Activated T-helper 17 cell treated with anti-CD3 and anti-CD28 coated beads, Interleukin-2, amount 50 U/mL, for 72 hours (primary cell): Measurements from ENCODE around the gene RARB. TPM values are rescaled to one million over a fixed set of nuclear protein-coding genes. Genes with fewer than 3 reads are reported as not detected.

Experiments used
- ATAC-seq: fragments of 150-1000 bp; cut with Tn5 transposase; replicated peaks from 2 replicates; pipeline ENCODE4 v1.10.0; 2021; ENCODE audit warnings: mild to moderate bottlenecking, moderate library complexity
- H3K27ac Mint-ChIP-seq: one replicate; pipeline ENCODE4 v1.8.0; 2022; ENCODE audit warnings: mixed read lengths
- H3K27me3 Mint-ChIP-seq: one replicate; pipeline ENCODE4 v1.8.0; 2022; ENCODE audit warnings: mixed read lengths
- H3K36me3 Mint-ChIP-seq: one replicate; pipeline ENCODE4 v1.8.0; 2022; ENCODE audit warnings: low read depth, mild to moderate bottlenecking, mixed read lengths
- H3K4me1 Mint-ChIP-seq: one replicate; pipeline ENCODE4 v1.8.0; 2022; ENCODE audit warnings: mixed read lengths
- H3K4me3 Mint-ChIP-seq: one replicate; pipeline ENCODE4 v1.8.0; 2022; ENCODE audit warnings: mild to moderate bottlenecking, mixed read lengths
- H3K9me3 Mint-ChIP-seq: one replicate; pipeline ENCODE4 v1.8.0; 2022; ENCODE audit warnings: mixed read lengths
- total RNA-seq, 2 donors: library from RNA; stranded (reverse); gene quantifications; one replicate each; pipeline ENCODE4 v1.2.3, GENCODE V29; 2022

Gene RARB
- total RNA-seq, 2 donors from 2014 or later: not detected

DNA sequence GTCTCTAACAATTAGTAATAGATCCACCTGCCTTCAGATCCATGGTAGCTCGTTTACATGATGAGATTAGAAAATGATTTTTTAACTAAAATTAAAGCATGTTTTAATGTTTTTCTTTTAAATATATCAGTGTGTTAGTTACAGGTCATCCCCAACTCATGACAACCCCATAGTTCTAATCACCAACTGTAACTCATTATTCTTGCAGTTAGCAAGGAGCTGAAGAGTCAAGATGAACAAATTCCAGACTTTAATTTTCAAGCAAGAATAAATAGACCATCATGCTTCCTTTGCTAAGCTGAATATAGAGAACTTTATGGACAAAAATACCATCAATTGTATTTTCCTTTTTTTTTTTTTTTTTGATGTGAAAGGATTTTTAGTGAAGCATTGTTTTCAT is 135.5 kb downstream of the RARB start:
- H3K9me3 Mint-ChIP-seq: no peaks in the 10 kb centered on the region
- no peak for ATAC-seq
- no peaks in the 10 kb centered on the region for H3K27me3 Mint-ChIP-seq

GRCh38 chr3:25564075-25564474 is 136.0 kb downstream of the RARB start:
- no peaks in the 10 kb centered on the region for H3K36me3 Mint-ChIP-seq
- no peaks in the 10 kb centered on the region for H3K27me3 Mint-ChIP-seq
- H3K4me1 Mint-ChIP-seq: no peaks in the 10 kb centered on the region
- no peak overlapping the region for H3K27ac Mint-ChIP-seq
- H3K4me3 Mint-ChIP-seq: no peak overlapping the region
- no peaks in the 10 kb centered on the region for H3K9me3 Mint-ChIP-seq
- ATAC-seq: no peak

More for the DNA sequence above, 135.5 kb downstream of the RARB start:
- Mint-ChIP-seq H3K4me3 (no peak overlapping the region), H3K4me1 (no peaks in the 10 kb centered on the region), H3K27ac (no peak overlapping the region), H3K36me3 (no peaks in the 10 kb centered on the region)

DNA sequence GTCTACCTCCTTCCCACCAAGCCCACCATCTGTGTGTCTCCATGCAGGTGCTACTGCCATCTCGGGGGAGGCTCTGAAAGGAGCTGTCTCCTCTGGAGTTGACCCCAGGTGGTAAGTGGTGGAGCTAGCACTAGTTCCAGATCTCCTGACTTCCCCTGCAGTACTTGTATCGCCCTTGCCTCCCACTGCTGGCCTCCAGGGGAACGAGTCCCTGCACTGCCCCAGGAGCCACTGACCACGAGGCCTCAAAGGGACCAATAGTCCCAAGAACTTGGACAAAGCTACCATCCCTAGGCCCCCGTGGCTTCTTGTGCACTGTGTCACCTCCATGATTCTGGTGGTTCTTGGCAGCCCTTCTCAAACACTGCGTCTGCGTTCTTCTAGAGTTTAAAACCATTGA is 137.7 kb downstream of the RARB start:
- H3K36me3 Mint-ChIP-seq: no peaks in the 10 kb centered on the region
- H3K27ac Mint-ChIP-seq: no peak overlapping the region
- H3K9me3 Mint-ChIP-seq: no peaks in the 10 kb centered on the region
- H3K4me3 Mint-ChIP-seq: no peak overlapping the region
- no peaks in the 10 kb centered on the region for H3K27me3 Mint-ChIP-seq
- ATAC-seq: no peak
- no peaks in the 10 kb centered on the region for H3K4me1 Mint-ChIP-seq

DNA sequence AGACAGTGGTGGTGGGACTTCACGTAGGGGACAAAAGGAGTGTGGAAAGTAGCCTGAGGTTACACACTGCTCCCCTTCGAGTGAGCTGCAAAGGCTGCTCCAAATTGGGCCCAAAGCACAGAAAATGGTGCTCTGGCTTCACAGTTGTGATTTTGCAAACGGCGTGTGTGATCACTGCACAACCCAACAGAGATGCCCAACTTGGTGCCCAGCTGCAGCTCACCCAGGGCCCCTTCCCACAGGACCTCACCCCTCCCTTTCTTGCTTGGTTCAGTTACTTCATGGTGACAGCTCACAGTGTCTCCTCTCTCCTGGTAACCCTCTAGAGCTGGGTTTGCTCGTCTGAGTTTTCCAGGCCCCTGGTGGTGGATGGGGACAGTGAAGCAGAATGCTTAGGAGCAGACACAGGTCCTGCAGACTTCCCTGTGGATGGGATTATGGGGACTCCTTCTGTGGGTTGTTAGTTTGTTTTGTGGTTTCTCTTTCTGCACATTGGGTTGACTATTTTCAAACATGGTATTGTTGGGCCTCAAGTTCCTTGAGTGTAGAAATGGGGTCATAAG is 138.4 kb downstream of the RARB start:
- Mint-ChIP-seq H3K4me1 (no peaks in the 10 kb centered on the region), H3K27ac (no peak overlapping the region), H3K4me3 (no peak overlapping the region), H3K27me3 (no peaks in the 10 kb centered on the region), H3K9me3 (no peaks in the 10 kb centered on the region), H3K36me3 (no peaks in the 10 kb centered on the region)
- no peak for ATAC-seq

GRCh38 chr3:25567388-25567787 is 139.3 kb downstream of the RARB start:
- Mint-ChIP-seq H3K27ac (no peak overlapping the region), H3K9me3 (no peaks in the 10 kb centered on the region), H3K4me3 (no peak overlapping the region), H3K27me3 (no peaks in the 10 kb centered on the region), H3K36me3 (no peaks in the 10 kb centered on the region), H3K4me1 (no peaks in the 10 kb centered on the region)
- no peak for ATAC-seq

- Mint-ChIP-seq H3K27me3 (no peaks in the 10 kb centered on the region), H3K4me3 (no peak overlapping the region), H3K4me1 (no peaks in the 10 kb centered on the region), H3K36me3 (no peaks in the 10 kb centered on the region), H3K9me3 (no peaks in the 10 kb centered on the region), H3K27ac (no peak overlapping the region)
- no peak for ATAC-seq
Measured at GRCh38 chr3:25567806-25568524, 139.9 kb downstream of the RARB start.

DNA sequence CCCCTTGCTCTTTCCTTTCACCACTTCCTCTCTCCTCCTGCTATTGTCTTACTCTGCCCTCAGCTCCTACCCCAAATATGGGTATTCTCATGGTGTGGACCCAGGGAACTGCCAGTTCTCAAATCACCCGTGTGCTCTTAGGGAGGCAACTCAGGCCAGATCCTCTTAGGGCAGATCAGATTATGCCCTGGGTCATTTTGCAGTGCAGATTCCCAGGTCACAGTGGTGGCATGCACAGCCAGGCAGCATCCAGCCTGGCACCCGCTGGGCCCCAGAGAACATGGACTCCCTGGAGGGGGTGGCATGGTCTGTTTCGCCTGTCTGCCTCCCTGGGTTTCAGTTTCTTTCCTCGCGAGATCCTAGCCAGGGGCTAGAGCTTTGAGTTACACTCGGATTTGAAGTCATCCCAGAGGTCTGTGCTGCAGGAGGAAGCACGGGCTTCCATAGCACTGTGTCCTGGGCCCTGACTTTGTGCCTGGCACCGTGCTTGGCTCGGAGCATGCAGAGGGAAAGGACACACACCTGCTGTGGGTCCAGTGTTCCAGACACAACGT is 140.5 kb downstream of the RARB start:
- Mint-ChIP-seq H3K27me3 (no peaks in the 10 kb centered on the region), H3K4me1 (no peaks in the 10 kb centered on the region), H3K27ac (no peak overlapping the region), H3K36me3 (no peaks in the 10 kb centered on the region), H3K9me3 (no peaks in the 10 kb centered on the region), H3K4me3 (no peak overlapping the region)
- ATAC-seq: no peak

- no peaks in the 10 kb centered on the region for H3K9me3 Mint-ChIP-seq
- H3K27ac Mint-ChIP-seq: no peak overlapping the region
- ATAC-seq: no peak
- H3K36me3 Mint-ChIP-seq: no peaks in the 10 kb centered on the region
- H3K27me3 Mint-ChIP-seq: no peaks in the 10 kb centered on the region
- no peak overlapping the region for H3K4me3 Mint-ChIP-seq
- no peaks in the 10 kb centered on the region for H3K4me1 Mint-ChIP-seq
Measured at GRCh38 chr3:25571285-25571684, 143.2 kb downstream of the RARB start.

DNA sequence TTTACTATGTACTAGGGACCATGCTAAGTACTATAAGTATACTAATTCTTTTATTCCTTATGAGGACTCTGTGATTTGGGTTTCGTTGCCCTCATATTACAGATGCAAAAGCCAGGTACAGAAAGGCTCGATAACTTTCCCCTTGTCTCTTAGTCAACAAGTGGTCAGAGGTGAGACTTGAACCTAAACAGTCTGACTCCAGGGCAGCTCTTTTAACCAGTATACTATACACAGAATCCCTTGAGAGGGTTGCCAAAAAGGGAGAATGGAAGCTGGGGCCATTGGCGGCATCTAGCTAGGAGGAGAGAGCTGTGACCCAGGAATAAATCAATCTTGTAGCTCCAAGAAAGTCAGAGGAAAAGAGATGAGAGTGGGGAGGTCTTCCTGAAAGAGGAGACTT is 144.3 kb downstream of the RARB start:
- Mint-ChIP-seq H3K36me3 (no peaks in the 10 kb centered on the region), H3K27ac (no peak overlapping the region)

GRCh38 chr3:25572919-25573385 is 144.9 kb downstream of the RARB start:
- Mint-ChIP-seq H3K9me3 (no peaks in the 10 kb centered on the region), H3K4me1 (no peaks in the 10 kb centered on the region), H3K4me3 (no peak overlapping the region), H3K27ac (no peak overlapping the region), H3K27me3 (peaks cover 4% of the 10 kb centered on the region), H3K36me3 (no peaks in the 10 kb centered on the region)
- no peak for ATAC-seq

More for the DNA sequence above, 144.3 kb downstream of the RARB start:
- no peaks in the 10 kb centered on the region for H3K9me3 Mint-ChIP-seq
- no peak for ATAC-seq
- H3K4me1 Mint-ChIP-seq: no peaks in the 10 kb centered on the region
- peaks cover 3% of the 10 kb centered on the region for H3K27me3 Mint-ChIP-seq
- H3K4me3 Mint-ChIP-seq: no peak overlapping the region

GRCh38 chr3:25573386-25574171 is 145.5 kb downstream of the RARB start:
- H3K27ac Mint-ChIP-seq: no peak overlapping the region
- no peaks in the 10 kb centered on the region for H3K9me3 Mint-ChIP-seq
- ATAC-seq: no peak
- H3K27me3 Mint-ChIP-seq: peaks cover 10% of the 10 kb centered on the region
- H3K36me3 Mint-ChIP-seq: no peaks in the 10 kb centered on the region
- no peaks in the 10 kb centered on the region for H3K4me1 Mint-ChIP-seq
- H3K4me3 Mint-ChIP-seq: no peak overlapping the region

GRCh38 chr3:25574172-25574765 is 146.2 kb downstream of the RARB start:
- ATAC-seq: no peak
- Mint-ChIP-seq H3K4me1 (no peaks in the 10 kb centered on the region), H3K27ac (no peak overlapping the region), H3K9me3 (no peaks in the 10 kb centered on the region), H3K36me3 (no peaks in the 10 kb centered on the region), H3K4me3 (no peak overlapping the region), H3K27me3 (peaks cover 11% of the 10 kb centered on the region)

DNA sequence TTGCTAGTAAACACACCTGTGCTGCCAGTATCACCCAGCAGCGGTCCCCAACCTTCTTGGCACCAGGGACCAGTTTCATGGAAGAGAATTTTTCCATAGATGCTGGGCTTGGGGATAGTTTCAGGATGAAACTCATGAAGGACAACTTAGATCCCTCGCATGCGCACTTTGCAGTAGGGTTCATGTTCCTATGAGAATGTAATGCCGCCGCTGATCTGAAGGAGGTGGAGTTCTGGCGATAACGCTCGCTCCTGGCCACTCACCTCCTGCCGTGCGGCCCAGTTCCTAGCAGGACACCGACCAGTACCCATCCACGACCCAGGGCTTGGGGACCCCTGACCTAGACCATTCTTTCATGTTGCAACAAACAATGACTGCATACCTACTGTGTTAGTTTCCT is 146.9 kb downstream of the RARB start:
- no peak overlapping the region for H3K4me3 Mint-ChIP-seq

GRCh38 chr3:25576146-25576545 is 148.1 kb downstream of the RARB start:
- no peaks in the 10 kb centered on the region for H3K9me3 Mint-ChIP-seq
- no peaks in the 10 kb centered on the region for H3K4me1 Mint-ChIP-seq
- H3K4me3 Mint-ChIP-seq: no peak overlapping the region
- H3K27ac Mint-ChIP-seq: no peak overlapping the region
- H3K36me3 Mint-ChIP-seq: no peaks in the 10 kb centered on the region
- no peak for ATAC-seq
- peaks cover 11% of the 10 kb centered on the region for H3K27me3 Mint-ChIP-seq

More for the DNA sequence above, 146.9 kb downstream of the RARB start:
- Mint-ChIP-seq H3K9me3 (no peaks in the 10 kb centered on the region), H3K4me1 (no peaks in the 10 kb centered on the region), H3K36me3 (no peaks in the 10 kb centered on the region), H3K27me3 (peaks cover 11% of the 10 kb centered on the region), H3K27ac (no peak overlapping the region)
- no peak for ATAC-seq
